ENCODE measurements around the gene SLC22A13. TPM values are rescaled to one million over a fixed set of nuclear protein-coding genes. Genes with fewer than 3 reads are reported as not detected.
"Not testable (repeated sequence)": the region's sequence is repeated elsewhere in the genome, so short reads cannot be mapped to it uniquely, and the experiment has no call there.

Gene SLC22A13
- total RNA-seq, 1 donor from 2014 or later = not detected

DNA sequence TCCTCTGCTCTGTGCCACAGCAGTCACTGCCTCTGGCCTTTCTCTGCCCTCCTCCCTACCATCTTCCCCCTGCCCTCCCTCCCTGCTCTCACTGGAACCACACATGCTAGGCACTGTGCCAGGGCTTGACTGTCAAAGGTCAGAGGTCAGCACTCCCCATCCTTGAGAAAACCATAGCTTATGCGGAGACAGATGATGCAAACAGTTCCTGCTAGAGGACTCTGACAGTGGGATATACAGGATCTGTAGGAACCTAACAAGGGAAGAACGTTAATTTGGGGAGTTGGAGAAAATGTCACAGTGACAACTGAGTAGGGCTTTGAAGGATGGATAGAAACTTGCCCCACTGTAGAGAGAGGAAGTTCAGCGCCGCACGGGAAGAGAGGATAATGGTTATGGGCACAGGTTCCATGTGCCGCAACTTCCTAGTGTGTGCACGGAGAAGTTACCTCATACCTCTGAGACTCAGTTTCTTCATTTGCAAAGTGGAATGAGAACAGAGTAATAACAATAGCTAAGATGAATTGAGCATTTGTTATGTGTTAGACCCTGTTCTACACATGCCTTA lies 51.7 kb downstream of the SLC22A13 start:
- DNase-seq = no peak

GRCh38 chr3:38318766-38319671 lies 53.4 kb downstream of the SLC22A13 start:
- DNase-seq (no peak), ATAC-seq (ENCODE audit: poor library complexity) (no peak)
- intact Hi-C loops (cut with DNase I) = no loop called here

More for the DNA sequence above, 51.7 kb downstream of the SLC22A13 start:
- intact Hi-C loops (cut with DNase I) = no loop called here
- ATAC-seq (ENCODE audit: poor library complexity) = no peak

DNA sequence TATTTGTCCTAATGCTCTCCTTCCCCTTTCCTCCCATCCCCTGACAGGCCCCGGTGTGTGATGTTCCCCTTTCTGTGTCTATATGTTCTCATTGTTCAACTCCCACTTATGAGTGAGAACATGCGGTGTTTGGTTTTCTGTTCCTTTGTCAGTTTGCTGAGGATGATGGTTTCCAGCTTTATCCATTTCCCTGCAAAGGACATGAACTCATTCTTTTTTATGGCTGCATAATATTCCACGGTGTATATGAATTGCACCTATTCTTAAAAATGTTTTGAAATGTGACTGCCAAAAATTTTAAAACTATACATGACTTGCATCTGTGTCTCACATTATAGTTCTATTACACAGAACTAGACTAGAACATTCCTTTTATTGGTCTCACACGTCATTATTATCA lies 55.0 kb downstream of the SLC22A13 start:
- ATAC-seq (ENCODE audit: poor library complexity); intact Hi-C loops (cut with DNase I): not testable (repeated sequence)

GRCh38 chr3:38323060-38323459 lies 57.4 kb downstream of the SLC22A13 start:
- DNase-seq (no peak), ATAC-seq (ENCODE audit: poor library complexity) (no peak)
- intact Hi-C loops (cut with DNase I) = no loop called here

More for the DNA sequence above, 55.0 kb downstream of the SLC22A13 start:
- not testable (repeated sequence) for DNase-seq

DNA sequence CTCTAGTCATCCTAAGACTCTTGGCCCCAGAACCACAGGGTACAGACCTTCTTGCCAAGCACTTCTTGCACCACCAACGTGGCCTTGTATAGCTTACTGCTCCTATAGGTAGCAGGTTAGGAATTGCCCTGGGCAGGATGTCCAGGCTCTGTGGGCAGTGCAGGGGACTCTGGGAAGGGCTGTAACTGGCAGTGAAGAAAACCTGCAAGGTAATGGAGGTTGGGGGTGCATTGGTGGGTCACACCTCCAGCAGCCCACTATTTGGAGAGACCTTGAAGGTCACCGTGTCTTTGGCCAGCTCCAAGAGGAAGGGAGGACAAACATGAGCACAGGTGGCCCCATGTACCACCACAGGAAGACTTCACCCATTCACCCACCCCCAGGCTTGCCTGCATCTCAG lies 59.6 kb downstream of the SLC22A13 start:
- DNase-seq = no peak
- intact Hi-C loops (cut with DNase I) = no loop called here

DNA sequence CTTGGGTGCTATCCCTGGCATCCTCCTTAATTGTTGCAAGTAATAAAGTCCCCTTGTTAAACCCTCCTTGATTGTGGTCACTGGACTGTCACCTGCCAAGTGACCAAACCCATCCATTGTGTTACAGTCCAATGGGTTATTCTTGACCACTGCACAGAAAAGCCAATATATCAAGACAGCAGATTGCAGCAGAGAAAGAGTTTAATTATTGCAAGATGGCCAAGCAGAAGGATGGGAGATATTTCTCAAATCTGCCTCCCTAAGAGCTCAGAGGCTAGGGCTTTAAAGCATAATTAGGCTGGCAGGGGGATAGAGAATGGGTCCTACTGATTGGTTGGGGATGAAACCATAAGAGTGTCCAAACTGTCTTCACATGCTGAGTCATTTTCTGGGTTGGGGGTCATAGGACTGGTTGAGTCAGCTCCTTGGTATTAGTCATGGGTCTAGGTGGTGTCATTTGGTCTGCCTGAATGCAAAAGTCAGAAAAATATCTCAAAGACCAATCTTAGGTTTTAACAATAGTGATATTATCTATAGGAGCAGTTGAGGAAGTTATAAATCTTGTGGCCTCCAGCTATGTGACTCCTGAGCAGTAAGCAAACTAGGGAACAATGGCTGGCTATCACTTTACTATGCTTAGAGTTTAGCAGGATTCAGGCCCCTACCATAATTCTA lies 61.9 kb downstream of the SLC22A13 start:
- intact Hi-C loops (cut with DNase I) = no loop called here
- ATAC-seq (ENCODE audit: poor library complexity) = no peak

More for the DNA sequence above, 59.6 kb downstream of the SLC22A13 start:
- ATAC-seq (ENCODE audit: poor library complexity) = no peak

More for the DNA sequence above, 61.9 kb downstream of the SLC22A13 start:
- DNase-seq = no peak

Other genes starting within 250 kb of the SLC22A13 start
- 8.5 TPM for gene PLCD1, start 236.2 kb upstream of the SLC22A13 start, total RNA-seq
- 0.16 TPM for gene DLEC1, start 226.6 kb upstream of the SLC22A13 start, total RNA-seq
- 111 TPM for gene ACAA1, start 128.7 kb upstream of the SLC22A13 start, total RNA-seq
- 7.3 TPM for gene MYD88, start 127.2 kb upstream of the SLC22A13 start, total RNA-seq
- 24.0 TPM for gene OXSR1, start 100.3 kb upstream of the SLC22A13 start, total RNA-seq
- not detected for gene SLC22A14, start 16.5 kb downstream of the SLC22A13 start, total RNA-seq
- gene XYLB, start 81.0 kb downstream of the SLC22A13 start, total RNA-seq = 1.5 TPM
- 4.4 TPM for gene ACVR2B, start 188.1 kb downstream of the SLC22A13 start, total RNA-seq
- 23.2 TPM for gene EXOG, start 230.5 kb downstream of the SLC22A13 start, total RNA-seq

Measured in Right ventricle myocardium superior (tissue), 1 donor.